Panc1 (cell line): ENCODE data around the gene GFOD2. TPM values are rescaled to one million over a fixed set of nuclear protein-coding genes. Genes with fewer than 3 reads are reported as not detected.

Experiments used
- ATAC-seq: fragments of 200-7000 bp; cut with Tn5 transposase; 2 replicates; pipeline ENCODE4 v1.9.1; 2020; ENCODE audit warnings: mild to moderate bottlenecking, moderate library complexity
- BruUV-seq: library from RNA; stranded (reverse); fragments of 400-500 nt; replicated peaks from 2 replicates; lab custom pipeline; 2021; lab: Mats Ljungman, UMichigan
- CTCF ChIA-PET: fragments of 300-600 bp; sonication (Branson Sonifier 250); formaldehyde crosslinking; loops from one replicate; lab custom pipeline; 2022; ENCODE audit warnings: antibody characterized with exemption; lab: Charles Lee
- POLR2A ChIA-PET: fragments of 300-600 bp; sonication (Branson Sonifier 250); formaldehyde crosslinking; loops from one replicate; lab custom pipeline; 2022; ENCODE audit warnings: antibody characterized with exemption; lab: Charles Lee
- DNase-seq: peaks from one replicate; pipeline ENCODE4 v3.0.0-alpha.2; 2010; ENCODE audit warnings: low read depth, low spot score
- H3K27ac ChIP-seq: 2 replicates; pipeline ENCODE4 v1.5.1; 2011; ENCODE audit warnings: mild to moderate bottlenecking, low read length, inconsistent platforms
- H3K27me3 ChIP-seq: fragments of 200-500 bp; sonication (Bioruptor generic); 2 replicates; pipeline ENCODE4 v1.6.0; 2014; ENCODE audit warnings: low read length, inconsistent platforms; ENCODE audit not compliant: control insufficient read depth, insufficient read depth
- H3K36me3 ChIP-seq: fragments of 200-500 bp; sonication (Bioruptor generic); 2 replicates; pipeline ENCODE4 v1.5.1; 2014; ENCODE audit warnings: inconsistent platforms, mild to moderate bottlenecking, low read length, moderate library complexity; ENCODE audit not compliant: control insufficient read depth, insufficient read depth
- H3K4me1 ChIP-seq: 2 replicates; pipeline ENCODE4 v1.5.1; 2011; ENCODE audit warnings: inconsistent platforms, mild to moderate bottlenecking, low read length, moderate library complexity; ENCODE audit not compliant: control insufficient read depth, insufficient read depth
- H3K4me3 ChIP-seq, 2 experiments: 2 replicates each; pipeline ENCODE4 v1.5.1; 2011 to 2012; ENCODE audit warnings: low read depth in 2 of 2, low read length in 2 of 2, mild to moderate bottlenecking in 2 of 2, inconsistent platforms in 1 of 2, moderate library complexity in 1 of 2
- H3K9me3 ChIP-seq: fragments of 200-500 bp; sonication (Bioruptor generic); 2 replicates; pipeline ENCODE4 v1.5.1; 2014; ENCODE audit warnings: low read depth, mild to moderate bottlenecking, inconsistent platforms, low read length, moderate library complexity; ENCODE audit not compliant: control insufficient read depth, insufficient read depth
- POLR2AphosphoS5 ChIP-seq: IDR thresholded peaks from 2 replicates; pipeline ENCODE4 v1.6.1; 2012; ENCODE audit warnings: mild to moderate bottlenecking, low read depth, low read length, moderate library complexity
- SIN3A ChIP-seq: IDR thresholded peaks from 2 replicates; pipeline ENCODE4 v1.6.1; 2012; ENCODE audit warnings: low read depth, mild to moderate bottlenecking, low read length, moderate library complexity, borderline replicate concordance; ENCODE audit not compliant: insufficient read depth
- TCF7L2 ChIP-seq: IDR thresholded peaks from 2 replicates; pipeline ENCODE4 v1.6.1; 2011; ENCODE audit warnings: mild to moderate bottlenecking, low read depth, low read length, inconsistent platforms
- in situ Hi-C: cut with HindIII; loops from 2 replicates; pipeline ENCODE4 v1.10.0; 2016; ENCODE audit warnings: low sequenced_read_pairs, low pct_unique_long_range_greater_than_20kb
- intact Hi-C: fragments of 100-400 bp; cut with micrococcal nuclease; formaldehyde crosslinking; loops from one replicate; pipeline ENCODE4 v1.10.0; 2022; ENCODE audit not compliant: unreplicated experiment
- total RNA-seq: library from RNA; stranded (reverse); gene quantifications from one replicate; pipeline ENCODE4 v1.2.1, GENCODE V29; 2021; ENCODE audit not compliant: unreplicated experiment
- TF ChIP-seq, protein P1 (sequence below): fragments of 450-650 bp; IDR thresholded peaks from 2 replicates; pipeline ENCODE4 v1.5.1; 2017; ENCODE audit warnings: mild to moderate bottlenecking
- TF ChIP-seq, protein P2 (sequence below), 2 experiments: IDR thresholded peaks; 2 replicates each; pipeline ENCODE4 v1.6.1; 2011 to 2012; ENCODE audit warnings: low read depth in 2 of 2, control low read depth in 1 of 2, low read length in 1 of 2, mild to moderate bottlenecking in 1 of 2, moderate library complexity in 1 of 2; ENCODE audit not compliant: insufficient read depth in 1 of 2

Gene GFOD2
- total RNA-seq, 1 experiment from 2014 or later = 15.1 TPM

DNA sequence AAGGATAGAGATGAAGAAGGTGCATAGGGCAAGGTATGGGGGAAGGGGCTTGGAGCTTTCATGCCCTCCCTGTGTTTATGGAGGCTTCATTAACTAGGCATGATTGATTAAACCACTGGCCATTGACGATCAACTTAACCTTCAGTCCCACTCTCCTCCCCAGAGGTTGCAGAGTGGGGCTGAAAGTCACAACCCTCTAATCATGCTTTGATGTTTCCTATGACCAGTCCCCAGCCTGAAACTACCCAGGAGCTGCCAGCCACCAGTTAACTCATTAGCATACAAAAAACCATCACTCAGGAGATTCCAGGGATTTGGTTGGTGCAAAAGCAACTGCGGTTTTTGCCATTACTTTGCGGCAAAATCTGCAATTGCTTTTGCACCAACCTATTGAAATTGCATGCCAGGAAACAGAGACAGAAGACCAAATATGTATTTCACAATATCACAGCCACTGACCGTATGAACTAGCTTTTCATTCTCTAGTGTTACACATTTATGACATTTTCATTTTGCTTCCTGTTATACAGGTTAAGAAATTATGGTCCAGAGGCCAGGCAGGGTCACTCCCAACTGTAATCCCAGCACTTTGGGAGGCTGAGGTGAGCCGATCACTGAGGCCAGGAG is 5.4 kb downstream of the GFOD2 start:
- POLR2A ChIA-PET = interaction anchor here (0.7 kb wide), 2 partner anchors 39 to 180 kb away, joined by 3 to 11 read pairs; no protein-coding TSS in a partner anchor
- Histone ChIP-seq H3K27ac (no peak overlapping the region), H3K27me3 (no peaks in the 10 kb centered on the region), H3K4me1 (no peaks in the 10 kb centered on the region), H3K4me3 (no peak overlapping the region), H3K9me3 (no peaks in the 10 kb centered on the region), H3K36me3 (peaks cover 4% of the 10 kb centered on the region)
- intact Hi-C loops = no loop called here
- CTCF ChIA-PET = no interaction called here
- in situ Hi-C loops = no loop called here
- no TSS peak for BruUV-seq
- no peak for DNase-seq
- no peak for TF ChIP-seq TCF7L2
- TF ChIP-seq, protein P1, sequence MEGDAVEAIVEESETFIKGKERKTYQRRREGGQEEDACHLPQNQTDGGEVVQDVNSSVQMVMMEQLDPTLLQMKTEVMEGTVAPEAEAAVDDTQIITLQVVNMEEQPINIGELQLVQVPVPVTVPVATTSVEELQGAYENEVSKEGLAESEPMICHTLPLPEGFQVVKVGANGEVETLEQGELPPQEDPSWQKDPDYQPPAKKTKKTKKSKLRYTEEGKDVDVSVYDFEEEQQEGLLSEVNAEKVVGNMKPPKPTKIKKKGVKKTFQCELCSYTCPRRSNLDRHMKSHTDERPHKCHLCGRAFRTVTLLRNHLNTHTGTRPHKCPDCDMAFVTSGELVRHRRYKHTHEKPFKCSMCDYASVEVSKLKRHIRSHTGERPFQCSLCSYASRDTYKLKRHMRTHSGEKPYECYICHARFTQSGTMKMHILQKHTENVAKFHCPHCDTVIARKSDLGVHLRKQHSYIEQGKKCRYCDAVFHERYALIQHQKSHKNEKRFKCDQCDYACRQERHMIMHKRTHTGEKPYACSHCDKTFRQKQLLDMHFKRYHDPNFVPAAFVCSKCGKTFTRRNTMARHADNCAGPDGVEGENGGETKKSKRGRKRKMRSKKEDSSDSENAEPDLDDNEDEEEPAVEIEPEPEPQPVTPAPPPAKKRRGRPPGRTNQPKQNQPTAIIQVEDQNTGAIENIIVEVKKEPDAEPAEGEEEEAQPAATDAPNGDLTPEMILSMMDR = no peak
- TF ChIP-seq POLR2AphosphoS5 = no peak
- TF ChIP-seq SIN3A = no peak
- TF ChIP-seq, protein P2, sequence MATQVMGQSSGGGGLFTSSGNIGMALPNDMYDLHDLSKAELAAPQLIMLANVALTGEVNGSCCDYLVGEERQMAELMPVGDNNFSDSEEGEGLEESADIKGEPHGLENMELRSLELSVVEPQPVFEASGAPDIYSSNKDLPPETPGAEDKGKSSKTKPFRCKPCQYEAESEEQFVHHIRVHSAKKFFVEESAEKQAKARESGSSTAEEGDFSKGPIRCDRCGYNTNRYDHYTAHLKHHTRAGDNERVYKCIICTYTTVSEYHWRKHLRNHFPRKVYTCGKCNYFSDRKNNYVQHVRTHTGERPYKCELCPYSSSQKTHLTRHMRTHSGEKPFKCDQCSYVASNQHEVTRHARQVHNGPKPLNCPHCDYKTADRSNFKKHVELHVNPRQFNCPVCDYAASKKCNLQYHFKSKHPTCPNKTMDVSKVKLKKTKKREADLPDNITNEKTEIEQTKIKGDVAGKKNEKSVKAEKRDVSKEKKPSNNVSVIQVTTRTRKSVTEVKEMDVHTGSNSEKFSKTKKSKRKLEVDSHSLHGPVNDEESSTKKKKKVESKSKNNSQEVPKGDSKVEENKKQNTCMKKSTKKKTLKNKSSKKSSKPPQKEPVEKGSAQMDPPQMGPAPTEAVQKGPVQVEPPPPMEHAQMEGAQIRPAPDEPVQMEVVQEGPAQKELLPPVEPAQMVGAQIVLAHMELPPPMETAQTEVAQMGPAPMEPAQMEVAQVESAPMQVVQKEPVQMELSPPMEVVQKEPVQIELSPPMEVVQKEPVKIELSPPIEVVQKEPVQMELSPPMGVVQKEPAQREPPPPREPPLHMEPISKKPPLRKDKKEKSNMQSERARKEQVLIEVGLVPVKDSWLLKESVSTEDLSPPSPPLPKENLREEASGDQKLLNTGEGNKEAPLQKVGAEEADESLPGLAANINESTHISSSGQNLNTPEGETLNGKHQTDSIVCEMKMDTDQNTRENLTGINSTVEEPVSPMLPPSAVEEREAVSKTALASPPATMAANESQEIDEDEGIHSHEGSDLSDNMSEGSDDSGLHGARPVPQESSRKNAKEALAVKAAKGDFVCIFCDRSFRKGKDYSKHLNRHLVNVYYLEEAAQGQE (IDR thresholded peaks at IDR 0.05; ENCODE audit: insufficient read depth in 1 of 2, low read depth in 2 of 2, low read length in 1 of 2) = no peak
- ATAC-seq = no peak

DNA sequence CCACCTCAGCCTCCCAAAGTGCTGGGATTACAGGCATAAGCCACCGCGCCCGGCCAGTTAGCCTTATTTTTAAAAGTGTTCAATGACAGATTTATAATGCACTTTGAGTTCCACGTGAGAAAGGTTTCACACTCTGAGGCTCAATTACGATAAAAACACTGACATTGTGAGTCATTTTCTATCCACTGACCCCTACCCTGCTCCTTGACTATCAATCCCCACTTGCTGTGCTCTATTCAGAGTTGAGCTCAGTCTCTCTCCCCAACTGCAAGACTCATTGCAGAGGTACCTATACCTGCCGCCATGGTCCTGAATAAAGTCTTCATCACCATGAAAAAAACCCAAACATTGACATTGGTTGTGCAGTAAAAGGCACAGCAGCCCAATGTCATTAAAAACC is 8.5 kb downstream of the GFOD2 start:
- no peak overlapping the region for H3K27ac ChIP-seq
- no peaks in the 10 kb centered on the region for H3K9me3 ChIP-seq
- DNase-seq (no peak), ATAC-seq (no peak)
- intact Hi-C loops (no loop called here), in situ Hi-C loops (no loop called here)
- H3K27me3 ChIP-seq = no peaks in the 10 kb centered on the region
- no peaks in the 10 kb centered on the region for H3K36me3 ChIP-seq
- POLR2A ChIA-PET = no interaction called here
- CTCF ChIA-PET = no interaction called here
- no peak overlapping the region for H3K4me3 ChIP-seq
- TF ChIP-seq, protein P2 (IDR thresholded peaks at IDR 0.05; ENCODE audit: insufficient read depth in 1 of 2, low read depth in 2 of 2, low read length in 1 of 2) = no peak
- TF ChIP-seq TCF7L2 (no peak), POLR2AphosphoS5 (no peak), SIN3A (no peak)
- TF ChIP-seq, protein P1 = no peak
- H3K4me1 ChIP-seq = no peaks in the 10 kb centered on the region
- no TSS peak for BruUV-seq
